ENCODE data around the gene NLRC5. TPM values are rescaled to one million over a fixed set of nuclear protein-coding genes. Genes with fewer than 3 reads are reported as not detected.
"Not testable (repeated sequence)": the region's sequence is repeated elsewhere in the genome, so short reads cannot be mapped to it uniquely, and the experiment has no call there.

The NLRC5 gene
- polyA plus RNA-seq, 1 donor: 4.2 TPM

DNA sequence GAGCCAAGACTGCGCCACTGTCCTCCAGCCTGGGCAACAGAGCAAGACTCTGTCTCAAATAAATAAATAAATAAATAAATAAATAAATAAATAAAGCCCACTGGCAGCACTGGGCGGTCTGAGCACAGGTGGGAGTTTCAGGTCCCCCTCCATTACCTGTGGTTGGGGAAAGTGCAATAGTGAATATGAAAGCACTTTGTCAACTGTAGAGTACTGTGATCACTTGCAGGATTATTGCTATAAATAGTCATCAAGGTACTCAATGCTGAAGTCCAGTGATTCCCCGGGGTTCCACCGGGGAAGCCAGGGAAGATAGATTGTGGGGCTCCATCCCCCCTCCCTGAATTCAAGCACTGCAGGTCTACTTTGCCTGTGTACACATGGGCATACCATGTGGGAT is 60.3 kb downstream of the NLRC5 start:
- DNase-seq: no peak

DNA sequence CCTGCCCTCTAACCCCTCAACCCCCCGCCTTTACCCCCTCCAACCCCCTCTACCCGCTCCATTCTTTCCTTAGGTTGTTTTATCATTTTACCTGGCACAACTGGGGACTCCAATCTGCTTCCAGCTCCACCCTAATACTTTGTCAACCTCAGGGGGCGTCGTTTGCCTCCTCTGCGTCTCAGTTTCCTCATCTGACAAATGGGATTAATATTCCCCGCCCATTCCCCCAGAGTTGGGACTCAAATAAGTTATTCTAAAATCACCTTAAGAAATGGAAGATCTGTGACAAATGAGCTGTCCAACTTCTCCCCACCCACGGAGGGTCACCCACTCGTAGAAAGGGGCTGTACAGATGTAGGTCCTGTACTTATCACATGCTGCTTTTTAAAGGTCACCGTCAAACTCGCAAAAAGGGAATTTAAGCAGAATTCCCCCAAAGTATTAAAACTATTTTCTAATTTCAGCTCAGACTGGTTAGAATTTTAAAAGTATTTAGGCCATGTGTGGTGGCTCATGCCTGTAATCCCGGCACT is 62.4 kb downstream of the NLRC5 start:
- no peak for DNase-seq

DNA sequence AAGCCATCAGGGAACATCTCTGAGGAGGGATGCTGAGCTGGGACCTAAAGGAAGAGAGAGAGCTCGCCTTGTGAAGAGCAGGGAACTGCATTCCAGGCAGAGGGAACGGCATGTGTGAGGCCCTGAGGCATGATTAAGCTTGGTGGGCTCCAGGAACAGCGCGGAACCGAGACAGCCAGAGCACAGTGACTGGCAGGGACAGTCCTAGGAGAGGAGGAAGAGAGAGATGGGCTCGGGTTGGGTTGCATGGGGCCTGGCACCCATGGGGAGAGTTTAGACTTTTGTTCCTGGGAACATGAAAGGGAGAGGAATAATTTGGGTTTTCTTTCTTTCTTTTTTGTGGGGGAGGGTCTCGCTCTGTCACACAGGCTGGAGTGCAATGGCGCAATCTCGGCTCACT is 63.8 kb downstream of the NLRC5 start:
- no peak for DNase-seq

DNA sequence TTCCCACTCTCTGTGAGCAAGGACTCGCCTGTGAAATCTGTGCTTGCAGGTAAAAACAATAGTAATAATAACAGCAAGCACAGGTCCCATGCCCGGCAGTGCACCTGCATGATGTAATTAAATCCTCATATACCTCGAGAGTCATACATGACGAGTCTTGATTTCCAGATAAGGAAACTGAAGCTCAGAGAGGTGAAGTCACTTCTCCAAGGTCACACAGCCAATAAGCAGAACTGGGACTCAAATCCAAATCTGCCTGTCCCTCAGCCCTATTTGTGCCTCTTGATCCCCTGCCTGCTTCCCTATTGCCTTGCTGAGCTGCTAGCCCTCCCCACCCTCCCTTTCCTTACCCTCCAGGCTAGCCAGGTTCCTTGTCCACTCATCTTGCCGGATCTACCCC is 65.0 kb downstream of the NLRC5 start:
- DNase-seq: no peak

DNA sequence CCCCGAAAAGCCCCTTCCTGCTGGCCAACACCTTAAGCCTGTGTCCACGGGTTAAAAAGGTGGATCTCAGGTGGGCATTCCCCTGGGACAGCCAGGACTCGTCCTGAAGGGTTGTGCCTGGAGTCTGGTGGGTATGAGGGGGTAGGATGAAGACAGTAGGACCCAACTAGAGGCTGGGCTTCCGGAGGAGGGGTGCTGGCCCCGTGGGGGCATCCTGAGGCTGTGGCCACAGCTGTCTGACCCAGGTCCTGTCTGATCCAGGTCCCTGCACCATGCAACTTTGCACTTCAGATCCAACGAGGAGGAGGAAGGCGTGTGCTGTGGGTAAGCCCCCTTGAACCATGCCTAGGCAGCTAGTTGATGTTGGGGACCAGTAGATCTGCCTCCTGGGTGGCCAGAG is 65.4 kb downstream of the NLRC5 start:
- DNase-seq: no peak

DNA sequence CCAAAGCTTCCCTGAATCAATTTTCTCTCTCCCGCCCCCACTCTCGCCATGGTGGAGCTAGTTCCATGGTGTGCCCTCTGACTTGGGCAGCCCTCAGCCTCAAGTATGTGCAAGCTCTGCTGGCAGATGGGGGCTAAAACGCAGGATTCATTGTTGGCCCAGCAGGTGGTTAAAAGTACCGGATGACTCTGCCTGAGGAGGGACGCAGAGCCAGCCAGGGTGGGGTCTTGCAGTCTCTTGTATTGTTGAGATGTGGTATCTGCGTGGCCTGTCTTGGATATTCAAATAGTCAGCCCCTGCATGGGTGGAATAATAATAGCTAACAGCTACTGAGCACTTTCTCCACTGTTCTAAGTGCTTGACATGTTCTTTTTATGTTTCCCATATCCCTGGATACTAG is 66.3 kb downstream of the NLRC5 start:
- DNase-seq: no peak

DNA sequence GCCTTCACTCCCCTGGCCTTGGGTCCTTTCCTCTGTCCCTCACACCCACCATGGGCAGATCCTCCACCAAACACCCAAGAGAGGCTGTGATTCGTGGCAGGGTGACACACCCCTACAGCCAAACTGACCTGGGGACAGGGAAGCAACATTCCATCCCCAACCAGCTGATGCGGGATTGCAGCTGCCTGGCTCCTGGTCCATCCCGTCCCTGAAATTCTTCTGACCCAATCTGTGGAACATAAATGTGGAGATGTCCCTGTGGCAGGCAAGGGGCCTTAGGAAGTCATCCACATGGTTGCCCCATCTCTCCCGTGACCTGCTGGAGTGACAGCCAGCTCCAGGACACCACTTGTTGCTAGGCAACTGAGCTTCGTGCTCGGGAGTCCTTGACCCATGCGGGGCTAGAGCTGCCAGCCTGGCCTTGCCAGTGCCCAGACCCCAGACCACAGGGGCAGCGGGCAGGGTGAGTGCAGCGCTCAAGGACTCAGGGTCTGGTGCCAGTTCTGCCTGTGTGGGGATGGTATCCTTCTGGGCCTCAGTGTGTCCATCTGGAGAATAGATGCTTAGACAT is 69.0 kb downstream of the NLRC5 start:
- no peak for DNase-seq

DNA sequence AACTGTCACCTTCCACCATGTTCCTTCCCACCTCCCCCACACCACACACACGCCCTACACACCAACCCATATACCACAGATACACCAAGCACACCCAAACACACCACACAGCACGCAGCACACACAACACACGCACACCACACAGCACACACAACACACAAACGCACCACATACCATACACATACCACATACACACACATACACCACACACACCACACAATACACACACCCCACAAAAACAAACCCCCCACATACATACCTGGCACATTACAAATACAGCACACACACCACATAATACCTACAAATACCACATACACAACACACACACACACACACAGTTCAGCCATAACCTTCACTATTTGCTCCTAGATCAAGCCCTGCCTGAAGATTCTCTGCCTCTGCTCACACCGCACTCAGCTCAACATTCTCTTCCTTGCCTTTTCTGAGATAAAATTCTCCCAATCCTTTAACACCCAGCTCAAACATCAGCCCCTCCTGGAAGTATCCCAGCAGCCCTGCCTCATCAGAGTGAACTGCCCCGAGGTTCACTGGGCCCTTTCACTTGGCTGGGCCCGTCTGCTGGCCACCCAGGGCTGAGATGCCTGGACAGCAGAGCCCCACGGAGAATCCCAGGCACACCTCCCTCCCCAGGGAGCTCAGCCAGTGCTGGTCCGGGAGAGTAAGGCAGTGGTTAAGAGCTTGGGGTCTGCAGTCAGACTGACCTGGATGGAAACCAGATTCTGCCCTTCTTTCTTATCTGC is 71.1 kb downstream of the NLRC5 start:
- no peak for DNase-seq

DNA sequence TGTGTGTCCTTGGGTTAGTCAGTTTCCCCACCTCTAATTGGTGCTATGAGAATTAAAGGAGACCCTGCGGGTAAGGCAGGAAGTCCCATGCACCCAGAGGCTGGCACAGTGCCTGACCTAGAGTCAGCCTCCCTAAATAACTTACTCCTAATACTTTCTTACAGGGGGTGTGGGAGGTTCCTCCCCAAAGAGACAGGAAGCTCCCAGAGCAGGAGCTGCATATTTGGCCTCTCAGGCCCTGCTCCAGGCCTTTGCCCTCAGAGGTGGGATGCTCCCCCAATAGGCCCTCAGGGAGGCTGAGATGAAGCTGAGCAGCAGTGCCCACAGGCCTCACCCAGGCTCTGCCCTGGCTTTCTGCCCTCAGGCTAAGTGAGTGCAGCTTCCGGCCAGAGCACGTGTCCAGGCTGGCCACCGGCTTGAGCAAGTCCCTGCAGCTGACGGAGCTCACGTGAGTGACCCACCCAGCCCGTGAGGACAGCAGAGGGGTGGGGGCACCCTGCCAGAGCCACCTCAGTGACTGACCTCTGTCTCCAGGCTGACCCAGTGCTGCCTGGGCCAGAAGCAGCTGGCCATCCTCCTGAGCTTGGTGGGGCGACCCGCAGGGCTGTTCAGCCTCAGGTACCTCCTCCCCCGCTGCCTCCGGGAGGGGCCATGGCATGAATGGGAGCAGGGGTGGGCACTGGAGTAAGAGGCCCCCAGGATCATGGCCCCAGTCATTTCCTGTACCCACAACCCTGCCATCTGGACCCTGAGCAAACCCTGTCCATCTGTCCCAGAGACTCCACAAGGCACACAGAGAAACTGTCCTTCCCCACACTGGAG is 71.9 kb downstream of the NLRC5 start:
- peak; percentile 47 for DNase-seq

DNA sequence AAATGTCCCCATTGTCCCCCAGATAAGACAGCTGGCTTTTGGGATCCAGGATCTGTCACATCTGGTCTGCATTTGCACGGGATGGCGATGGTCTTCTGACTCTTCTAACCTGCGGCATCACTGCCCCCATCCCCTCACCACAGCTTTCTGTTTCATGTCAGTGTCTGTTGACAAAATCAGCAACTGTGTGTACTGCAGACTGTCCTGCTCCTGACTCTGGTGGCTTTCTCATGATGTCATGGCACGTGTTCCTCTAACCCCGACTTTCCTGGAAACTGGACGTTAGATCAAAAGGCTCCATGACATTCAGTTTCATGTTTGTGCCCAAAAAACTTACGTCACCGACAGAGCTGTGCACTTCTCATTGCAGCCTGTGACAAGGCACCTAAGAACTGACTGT is 73.0 kb downstream of the NLRC5 start:
- DNase-seq: peak; percentile 45

DNA sequence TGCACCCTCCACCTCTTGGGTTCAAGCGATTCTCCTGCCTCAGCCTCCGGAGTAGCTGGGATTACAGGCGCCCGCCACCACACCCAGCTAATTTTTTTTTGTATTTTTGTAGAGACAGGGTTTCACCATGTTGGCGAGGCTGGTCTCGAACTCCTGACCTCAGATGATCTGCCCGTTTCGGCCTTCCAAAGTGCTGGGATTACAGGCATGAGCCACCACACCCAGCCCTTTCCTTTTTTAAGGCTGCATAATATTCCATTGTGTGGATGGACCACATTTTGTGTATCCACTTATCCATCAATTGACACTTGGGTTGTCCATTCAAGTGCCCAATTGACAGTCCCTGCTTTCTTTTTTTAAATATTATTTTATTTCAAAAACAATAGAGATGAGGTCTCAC is 73.8 kb downstream of the NLRC5 start:
- not testable (repeated sequence) for DNase-seq

DNA sequence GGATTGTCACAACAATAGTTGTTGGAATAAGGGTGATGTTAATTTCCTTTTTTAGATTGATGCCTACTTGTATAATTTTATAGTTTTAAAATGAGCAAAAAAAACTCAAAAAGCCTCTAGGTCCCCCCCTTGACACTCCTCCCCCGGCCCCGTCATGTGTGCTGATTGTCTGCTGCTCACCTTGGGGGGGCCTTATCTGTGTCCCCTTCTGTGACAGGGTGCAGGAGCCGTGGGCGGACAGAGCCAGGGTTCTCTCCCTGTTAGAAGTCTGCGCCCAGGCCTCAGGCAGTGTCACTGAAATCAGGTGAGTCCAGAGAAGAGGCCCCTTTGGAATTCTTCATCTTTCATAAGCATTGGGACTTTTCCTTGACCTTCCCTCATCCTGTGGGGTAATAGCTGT is 75.6 kb downstream of the NLRC5 start:
- no peak for DNase-seq

DNA sequence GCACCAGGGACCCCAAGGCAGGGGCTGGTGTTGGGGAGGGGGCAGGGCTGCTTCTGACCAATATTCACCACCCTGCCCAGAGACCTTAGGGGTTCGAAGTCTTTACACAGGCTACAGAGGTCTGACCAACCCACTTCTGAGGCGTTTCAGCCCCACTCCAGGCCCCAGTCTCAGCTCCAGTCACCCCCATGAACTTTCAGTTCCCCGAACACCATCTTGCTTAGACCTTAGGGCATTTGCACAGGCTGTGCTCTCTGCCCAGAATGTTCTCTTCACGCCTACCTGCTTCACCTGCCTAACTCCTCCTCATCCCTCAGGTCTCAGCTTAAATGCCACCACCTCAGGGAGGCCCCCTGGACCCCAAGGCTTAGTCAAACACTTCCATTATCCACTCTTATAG is 77.3 kb downstream of the NLRC5 start:
- no peak for DNase-seq

DNA sequence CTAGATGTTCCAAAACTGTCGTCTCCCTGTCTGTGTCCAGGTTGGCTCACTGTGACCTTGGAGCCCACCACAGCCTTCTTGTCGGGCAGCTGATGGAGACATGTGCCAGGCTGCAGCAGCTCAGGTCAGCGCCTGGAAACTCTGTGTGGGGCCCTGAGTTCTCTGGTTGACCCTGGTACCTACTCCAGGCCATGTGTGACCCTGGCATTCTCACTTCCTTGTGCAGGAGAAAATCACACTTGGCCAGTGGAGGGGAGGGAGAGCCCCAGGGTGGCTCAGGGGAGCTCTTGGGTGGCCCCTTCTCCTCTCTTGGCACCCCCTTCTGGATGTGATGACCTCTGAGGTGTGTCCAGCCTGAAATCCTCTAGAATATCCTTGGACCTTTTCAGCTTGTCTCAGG is 78.0 kb downstream of the NLRC5 start:
- no peak for DNase-seq

DNA sequence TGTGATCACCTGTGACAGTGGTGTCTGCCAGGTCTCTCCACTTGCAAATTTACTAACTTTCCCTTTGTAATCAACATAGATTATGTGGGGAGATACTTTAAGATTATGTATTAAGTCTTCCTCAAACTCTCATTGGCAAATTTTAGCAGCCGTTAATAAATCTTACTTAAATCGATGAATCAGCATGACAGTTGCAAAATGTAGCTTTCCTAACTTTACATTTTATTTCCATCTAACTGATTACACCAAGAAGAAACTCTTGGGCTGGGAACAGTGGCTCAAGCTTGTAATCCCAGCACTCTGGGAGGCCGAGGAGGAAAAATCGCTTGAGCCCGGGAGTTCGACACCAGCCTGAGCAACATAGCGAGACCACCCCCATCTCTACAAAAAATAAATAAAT is 79.7 kb downstream of the NLRC5 start:
- no peak for DNase-seq

DNA sequence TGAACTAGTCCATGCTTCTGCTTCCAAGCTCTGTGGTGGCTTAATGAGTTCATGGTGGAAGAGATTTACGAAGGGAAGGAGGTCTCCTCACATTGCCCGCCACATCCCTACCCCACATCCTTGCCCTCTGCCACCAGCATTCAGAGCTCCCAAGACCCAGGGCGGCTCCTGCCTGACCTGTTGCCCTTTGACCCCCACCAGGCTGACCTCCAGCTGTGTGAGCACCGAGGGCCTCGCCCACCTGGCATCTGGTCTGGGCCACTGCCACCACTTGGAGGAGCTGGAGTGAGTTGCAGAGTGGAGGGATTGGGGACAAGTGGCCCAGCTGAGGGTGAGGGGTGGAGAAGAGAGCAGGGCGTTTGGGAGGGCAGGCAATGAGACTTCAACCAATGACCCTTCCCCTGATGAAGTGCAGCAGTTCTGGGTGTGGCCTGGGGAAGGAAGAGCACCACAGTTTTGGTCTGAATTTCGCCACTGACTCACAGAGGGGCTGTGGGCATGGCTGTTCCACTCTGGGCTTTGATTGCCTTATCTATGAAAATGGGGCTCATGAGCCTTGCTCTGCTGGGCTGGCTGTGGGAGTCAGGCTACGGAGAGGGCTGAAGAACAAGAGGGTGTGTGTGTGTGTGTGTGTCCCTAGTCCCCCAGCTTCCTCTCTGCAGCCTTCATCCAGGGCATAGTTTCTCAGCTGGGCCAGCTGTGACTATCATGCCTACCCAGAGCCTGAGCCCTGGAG is 80.4 kb downstream of the NLRC5 start:
- DNase-seq: no peak

DNA sequence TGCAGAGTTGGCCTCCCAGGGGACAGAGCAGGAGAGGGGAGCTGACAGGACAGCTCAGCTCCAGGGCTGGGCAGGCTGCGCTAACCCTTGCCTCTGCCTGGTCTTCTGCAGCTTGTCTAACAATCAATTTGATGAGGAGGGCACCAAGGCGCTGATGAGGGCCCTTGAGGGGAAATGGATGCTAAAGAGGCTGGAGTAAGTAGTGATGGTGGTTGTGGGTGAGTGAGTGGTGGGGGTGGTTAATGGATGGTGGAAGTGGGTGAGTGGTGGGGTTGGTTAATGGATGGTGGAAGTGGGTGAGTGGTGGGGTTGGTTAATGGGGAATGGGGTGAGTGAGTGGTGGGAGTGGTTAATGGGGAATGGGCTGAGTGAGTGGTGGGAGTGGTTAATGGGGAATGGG is 81.1 kb downstream of the NLRC5 start:
- no peak for DNase-seq

DNA sequence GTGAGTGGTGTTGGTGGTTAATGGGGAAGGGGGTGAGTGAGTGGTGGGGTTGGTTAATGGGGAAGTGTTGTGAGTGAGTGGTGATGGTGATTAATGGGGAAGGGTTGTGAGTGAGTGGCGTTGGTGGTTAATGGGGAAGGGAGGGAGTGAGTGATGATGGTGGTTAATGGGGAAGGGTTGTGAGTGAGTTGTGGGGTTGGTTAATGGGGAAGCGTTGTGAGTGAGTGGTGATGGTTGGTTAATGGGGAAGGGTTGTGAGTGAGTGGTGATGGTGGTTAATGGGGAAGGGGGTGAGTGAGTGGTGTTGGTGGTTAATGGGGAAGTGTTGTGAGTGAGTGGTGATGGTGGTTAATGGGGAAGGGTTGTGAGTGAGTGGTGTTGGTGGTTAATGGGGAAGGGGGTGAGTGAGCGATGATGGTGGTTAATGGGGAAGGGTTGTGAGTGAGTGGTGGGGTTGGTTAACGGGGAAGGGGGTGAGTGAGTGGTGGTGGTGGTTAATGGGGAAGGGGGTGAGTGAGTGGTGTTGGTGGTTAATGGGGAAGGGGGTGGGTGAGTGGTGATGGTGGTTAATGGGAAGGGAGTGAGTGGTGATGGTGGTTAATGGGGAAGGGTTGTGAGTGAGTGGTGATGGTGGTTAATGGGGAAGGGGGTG is 81.8 kb downstream of the NLRC5 start:
- not testable (repeated sequence) for DNase-seq

DNA sequence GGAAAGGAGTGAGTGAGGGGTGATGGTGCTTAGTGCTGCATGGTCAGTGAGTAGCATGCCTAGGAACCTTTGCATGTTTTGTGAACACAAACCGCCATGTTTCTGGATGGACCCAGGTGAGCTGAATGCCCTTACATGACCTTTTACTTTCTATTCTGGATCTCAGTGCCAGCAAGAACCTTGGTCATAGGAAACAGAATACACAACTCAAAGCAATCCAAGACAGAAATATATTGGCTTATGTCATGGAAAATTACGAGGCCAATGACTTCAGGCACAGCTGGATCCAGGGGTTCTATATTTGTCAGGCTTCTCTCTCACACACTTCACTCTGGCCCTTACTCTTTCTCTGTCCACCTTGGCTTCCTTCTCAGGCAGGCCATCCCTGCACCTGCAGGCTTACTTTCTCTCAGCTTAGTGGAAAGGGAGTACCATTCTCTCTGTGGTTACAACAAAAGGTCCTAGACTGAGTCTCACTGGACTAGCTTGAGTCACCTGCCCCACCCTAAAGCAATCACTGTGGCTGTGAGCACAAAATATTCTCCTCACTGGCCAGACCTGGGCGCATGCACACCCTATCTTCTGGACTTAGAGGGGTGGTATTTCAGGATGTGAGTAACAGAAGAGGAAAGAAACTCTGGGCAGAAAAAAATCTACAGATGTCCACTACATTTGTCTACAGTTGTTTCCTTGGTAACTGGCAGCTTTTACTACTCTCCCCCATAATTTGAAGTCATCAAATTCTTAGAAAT is 82.7 kb downstream of the NLRC5 start:
- DNase-seq: peak; percentile 58

DNA sequence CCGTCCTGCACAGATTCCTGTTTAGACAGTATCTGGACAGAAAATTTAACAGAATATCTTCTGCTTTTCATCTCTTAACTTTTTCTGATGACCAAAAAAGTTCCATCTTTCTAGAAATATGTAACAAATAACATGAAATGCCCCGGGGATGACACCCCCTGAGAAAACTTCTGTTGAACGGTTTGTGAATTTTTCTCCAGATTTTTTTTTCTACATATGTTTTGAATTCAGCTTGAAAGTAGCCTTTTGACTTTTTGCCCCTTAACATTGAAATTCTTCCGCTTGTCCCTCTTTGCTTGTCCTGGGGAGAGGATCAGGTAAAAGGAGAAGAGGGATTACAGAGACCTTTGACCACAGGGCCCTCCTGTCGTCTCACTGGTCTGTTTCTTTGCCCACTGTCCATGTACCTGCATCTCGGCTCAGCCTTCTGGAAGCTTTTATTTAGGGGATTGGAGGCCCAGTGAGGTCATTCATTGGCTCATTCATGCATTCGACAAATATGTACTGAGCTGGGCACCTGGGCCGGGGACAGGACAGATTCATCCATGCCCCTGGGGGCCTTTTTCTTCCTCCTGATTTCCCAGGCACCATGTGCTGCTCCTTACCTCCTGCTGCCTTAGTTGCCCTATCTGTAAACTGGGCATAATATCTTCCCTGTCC is 83.4 kb downstream of the NLRC5 start:
- peak; percentile 42 for DNase-seq

DNA sequence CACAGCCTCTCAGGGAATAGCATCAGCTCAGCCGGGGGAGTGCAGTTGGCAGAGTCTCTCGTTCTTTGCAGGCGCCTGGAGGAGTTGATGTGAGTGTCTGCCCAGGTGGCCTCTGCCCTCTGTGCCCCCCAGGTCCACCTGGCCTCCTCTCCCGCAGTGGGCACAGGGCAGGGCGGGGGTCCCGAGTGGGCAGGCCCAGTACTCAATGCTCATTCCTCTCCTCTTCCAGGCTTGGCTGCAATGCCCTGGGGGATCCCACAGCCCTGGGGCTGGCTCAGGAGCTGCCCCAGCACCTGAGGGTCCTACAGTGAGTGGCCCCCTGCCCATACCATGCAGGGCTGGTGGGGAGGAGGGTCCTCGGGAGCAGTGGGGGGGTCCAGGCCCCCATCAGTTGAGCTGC is 88.4 kb downstream of the NLRC5 start:
- no peak for DNase-seq

Data from hindlimb muscle (tissue), 1 donor.